ENCODE measurements around the gene PPFIBP2.

PPFIBP2 gene

GRCh38 chr11:7595016-7595866 lies 81.4 kb downstream of the PPFIBP2 start:
- Histone ChIP-seq H3K9me3 (ENCODE audit: control insufficient read depth, insufficient read depth, low read depth, low read length) (no peaks in the 10 kb centered on the region), H3K4me3 (ENCODE audit: low read depth, low read length) (no peak overlapping the region), H3K27ac (ENCODE audit: extremely low read depth, low read depth, low read length) (no peak overlapping the region), H3K4me1 (ENCODE audit: control insufficient read depth, insufficient read depth, low read length) (no peaks in the 10 kb centered on the region), H3K36me3 (ENCODE audit: control insufficient read depth in 2 of 2, insufficient read depth in 1 of 2, low read length in 2 of 2) (peaks cover 0 to 9% of the 10 kb centered on the region in 2 experiments; a peak in 1 of 3 replicates)
- CTCF ChIA-PET, result no interaction called here
- POLR2A ChIA-PET, result no interaction called here
- TF ChIP-seq ZNF529 (tag by site-specific recombination; IDR thresholded peaks at IDR 0.05; ENCODE audit: insufficient replicate concordance) (no peak), ZNF280D (tag by site-specific recombination; IDR thresholded peaks at IDR 0.05) (no peak), ZFHX2 (tag by site-specific recombination; conservative IDR thresholded peaks at IDR 0.05) (peak; percentile 53), ZNF16 (tag by site-specific recombination; IDR thresholded peaks at IDR 0.05; ENCODE audit: low read depth) (no peak), ZIC2 (tag by site-specific recombination; IDR thresholded peaks at IDR 0.05) (peak; percentile 55), EGR2 (tag by site-specific recombination; IDR thresholded peaks at IDR 0.05; ENCODE audit: low read depth) (peak; percentile 32; the same call in 1 of the 2 replicates), INSM2 (tag by site-specific recombination; IDR thresholded peaks at IDR 0.05) (no peak), SP2 (tag by site-specific recombination; IDR thresholded peaks at IDR 0.05) (no peak), ZNF155 (tag by site-specific recombination; IDR thresholded peaks at IDR 0.05) (no peak), ZNF426 (tag by site-specific recombination; IDR thresholded peaks at IDR 0.05) (no peak)

GRCh38 chr11:7595951-7596350 lies 82.2 kb downstream of the PPFIBP2 start:
- H3K27ac ChIP-seq (ENCODE audit: extremely low read depth, low read depth, low read length), result no peak overlapping the region
- ChIA-PET POLR2A (no interaction called here), CTCF (no interaction called here)
- peaks cover 0 to 9% of the 10 kb centered on the region in 2 experiments; a peak in 1 of 3 replicates for H3K36me3 ChIP-seq (ENCODE audit: control insufficient read depth in 2 of 2, insufficient read depth in 1 of 2, low read length in 2 of 2)
- TF ChIP-seq ZNF626 (tag by site-specific recombination; IDR thresholded peaks at IDR 0.05) (no peak), ZNF114 (tag by site-specific recombination; IDR thresholded peaks at IDR 0.05) (no peak), ZIC2 (tag by site-specific recombination; IDR thresholded peaks at IDR 0.05) (no peak), MYNN (tag by site-specific recombination; IDR thresholded peaks at IDR 0.05; ENCODE audit: borderline replicate concordance) (no peak), ZNF157 (tag by site-specific recombination; IDR thresholded peaks at IDR 0.05) (no peak), ZNF394 (tag by site-specific recombination; IDR thresholded peaks at IDR 0.05; ENCODE audit: borderline replicate concordance) (no peak), ZNF660 (tag by site-specific recombination; IDR thresholded peaks at IDR 0.05) (no peak), KLF1 (tag by site-specific recombination; IDR thresholded peaks at IDR 0.05) (no peak), TSHZ1 (tag by site-specific recombination; IDR thresholded peaks at IDR 0.05; ENCODE audit: borderline replicate concordance) (no peak)
- no peaks in the 10 kb centered on the region for H3K4me1 ChIP-seq (ENCODE audit: control insufficient read depth, insufficient read depth, low read length)
- H3K9me3 ChIP-seq (ENCODE audit: control insufficient read depth, insufficient read depth, low read depth, low read length), result no peaks in the 10 kb centered on the region
- H3K4me3 ChIP-seq (ENCODE audit: low read depth, low read length), result no peak overlapping the region

Data from HEK293 (cell line).